Measurements from ENCODE around the gene CDK4.
"Not testable (repeated sequence)": the region's sequence is repeated elsewhere in the genome, so short reads cannot be mapped to it uniquely, and the experiment has no call there.

CDK4 gene

DNA sequence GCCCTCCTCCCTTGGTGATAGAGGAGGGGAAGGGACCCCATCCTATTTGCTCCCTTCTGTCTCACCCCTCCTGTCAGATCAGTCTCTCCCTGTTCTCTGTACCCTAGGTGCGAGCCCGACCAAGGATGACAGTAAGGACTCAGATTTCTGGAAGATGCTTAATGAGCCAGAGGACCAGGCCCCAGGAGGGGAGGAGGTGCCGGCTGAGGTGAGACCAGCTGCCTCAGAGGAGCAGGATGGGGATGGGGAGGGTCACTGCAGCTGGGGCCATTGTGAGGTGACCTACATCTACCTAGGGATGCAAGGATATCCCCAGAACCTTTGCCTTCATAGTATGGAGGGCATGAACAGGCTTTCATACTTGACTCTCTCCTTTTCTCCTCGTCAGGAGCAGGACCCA, 35.8 kb downstream of the CDK4 start:
- no peak for DNase-seq

DNA sequence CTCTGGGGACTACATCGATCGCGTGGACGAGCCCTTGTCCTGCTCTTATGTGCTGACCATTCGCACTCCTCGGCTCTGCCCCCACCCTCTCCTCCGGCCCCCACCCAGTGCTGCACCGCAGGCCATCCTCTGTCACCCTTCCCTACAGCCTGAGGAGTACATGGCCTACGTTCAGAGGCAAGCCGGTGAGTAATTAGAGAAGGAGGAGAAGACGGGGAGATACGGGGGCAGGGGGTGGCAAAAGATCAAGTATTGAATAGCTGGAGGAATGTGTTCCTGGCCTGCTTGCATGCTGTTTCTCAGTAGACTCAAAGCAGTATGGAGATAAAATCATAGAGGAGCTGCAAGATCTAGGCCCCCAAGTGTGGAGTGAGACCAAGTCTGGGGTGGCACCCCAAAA, 36.3 kb downstream of the CDK4 start:
- DNase-seq = no peak

- DNase-seq = not testable (repeated sequence)
Measured at GRCh38 chr12:57715036-57715748, 36.9 kb downstream of the CDK4 start.

DNA sequence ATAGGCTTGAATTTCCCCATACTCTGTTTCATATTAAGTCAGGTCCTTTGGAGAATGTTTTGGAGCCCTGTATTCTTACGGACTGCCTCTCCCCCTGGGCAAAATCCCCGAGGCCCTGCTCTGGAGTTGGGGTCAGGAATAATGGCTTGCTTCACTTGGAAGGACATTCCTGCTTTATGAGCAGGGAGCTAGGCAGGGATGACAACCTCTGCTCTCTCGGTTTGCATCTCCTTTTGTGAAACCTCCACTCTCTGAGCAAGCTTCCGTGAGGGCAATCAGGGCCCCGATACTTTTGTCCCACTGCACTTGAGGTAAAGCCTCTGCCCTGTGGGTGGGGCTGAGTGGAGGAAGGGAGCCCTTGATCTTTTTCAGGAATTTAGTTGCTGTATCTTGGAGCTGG, 38.9 kb downstream of the CDK4 start:
- no peak for DNase-seq

- peak in 4 of 58 donors; percentile 14 to 35 (median 20) for DNase-seq
Measured at GRCh38 chr12:57712701-57713100, 39.4 kb downstream of the CDK4 start.

DNA sequence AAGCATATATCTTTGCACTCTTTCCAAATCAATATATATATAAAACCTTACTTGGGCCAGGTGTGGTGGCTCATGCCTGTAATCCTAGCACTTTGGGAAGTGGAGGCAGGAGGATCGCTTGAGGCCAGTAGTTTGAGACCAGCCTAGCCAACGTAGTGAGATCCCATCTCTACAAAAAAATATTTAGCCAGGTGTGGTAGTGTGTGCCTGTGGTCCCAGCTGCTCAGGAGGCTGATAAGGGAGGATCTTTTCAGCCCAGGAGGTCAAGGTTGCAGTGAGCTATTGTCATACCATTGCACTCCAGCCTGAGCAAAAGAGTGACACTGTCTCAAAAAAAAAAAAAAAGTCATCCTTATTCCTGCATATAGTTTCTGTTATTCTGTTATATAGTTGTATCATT, 43.8 kb downstream of the CDK4 start:
- DNase-seq = no peak

- DNase-seq = no peak
Measured at GRCh38 chr12:57707250-57707649, 44.9 kb downstream of the CDK4 start.

DNA sequence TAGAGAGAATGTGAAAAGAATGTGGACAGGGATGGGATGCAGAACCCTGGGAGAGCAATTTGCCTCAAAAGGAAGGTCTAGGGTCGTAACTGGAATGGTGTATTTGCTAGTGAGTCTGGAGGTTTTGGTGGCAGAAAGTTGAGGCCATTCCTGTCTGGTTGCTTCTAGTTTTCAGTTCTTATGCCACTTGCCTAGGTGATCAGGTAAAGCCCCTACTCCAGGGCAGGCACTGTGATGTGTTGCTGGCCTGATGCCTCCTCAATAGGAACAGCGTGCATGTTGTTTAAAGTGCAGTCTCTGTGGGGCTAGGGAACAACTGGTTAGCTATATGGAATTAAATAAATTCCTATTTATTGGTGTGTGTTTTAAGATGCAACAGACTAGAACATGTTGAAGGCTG, 51.8 kb downstream of the CDK4 start:
- DNase-seq = no peak

DNA sequence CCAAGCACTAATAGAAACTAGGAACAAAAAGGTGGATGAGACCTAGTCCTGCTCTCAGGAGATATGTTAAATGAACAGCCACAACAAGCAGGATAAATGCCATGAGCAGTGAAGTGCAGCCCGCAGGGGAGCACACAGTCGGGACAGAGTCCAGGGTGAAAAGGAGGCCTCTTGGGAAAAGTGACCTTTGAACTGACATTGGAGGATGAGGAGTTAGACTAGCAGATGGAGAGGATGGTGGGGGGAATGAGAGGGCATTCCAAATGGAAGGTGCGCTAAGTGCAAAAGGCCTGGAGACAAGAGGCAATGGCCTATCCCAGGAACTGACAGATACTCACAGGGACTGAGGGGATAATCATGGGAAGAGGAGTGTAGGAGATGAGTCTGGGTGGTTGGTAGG, 53.7 kb downstream of the CDK4 start:
- no peak for DNase-seq
